ENCODE data around the gene MCF2L.

- TF ChIP-seq, protein P1, sequence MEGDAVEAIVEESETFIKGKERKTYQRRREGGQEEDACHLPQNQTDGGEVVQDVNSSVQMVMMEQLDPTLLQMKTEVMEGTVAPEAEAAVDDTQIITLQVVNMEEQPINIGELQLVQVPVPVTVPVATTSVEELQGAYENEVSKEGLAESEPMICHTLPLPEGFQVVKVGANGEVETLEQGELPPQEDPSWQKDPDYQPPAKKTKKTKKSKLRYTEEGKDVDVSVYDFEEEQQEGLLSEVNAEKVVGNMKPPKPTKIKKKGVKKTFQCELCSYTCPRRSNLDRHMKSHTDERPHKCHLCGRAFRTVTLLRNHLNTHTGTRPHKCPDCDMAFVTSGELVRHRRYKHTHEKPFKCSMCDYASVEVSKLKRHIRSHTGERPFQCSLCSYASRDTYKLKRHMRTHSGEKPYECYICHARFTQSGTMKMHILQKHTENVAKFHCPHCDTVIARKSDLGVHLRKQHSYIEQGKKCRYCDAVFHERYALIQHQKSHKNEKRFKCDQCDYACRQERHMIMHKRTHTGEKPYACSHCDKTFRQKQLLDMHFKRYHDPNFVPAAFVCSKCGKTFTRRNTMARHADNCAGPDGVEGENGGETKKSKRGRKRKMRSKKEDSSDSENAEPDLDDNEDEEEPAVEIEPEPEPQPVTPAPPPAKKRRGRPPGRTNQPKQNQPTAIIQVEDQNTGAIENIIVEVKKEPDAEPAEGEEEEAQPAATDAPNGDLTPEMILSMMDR (IDR thresholded peaks at IDR 0.05): no peak
- no peak for TF ChIP-seq POLR2A (IDR thresholded peaks at IDR 0.05)
These were observed 161.1 kb downstream of the MCF2L start for GRCh38 chr13:113129921-113130750.
